Measurements from ENCODE around the gene TMEM120A.

GRCh38 chr7:75955331-75955955 lies 39.0 kb downstream of the TMEM120A start:
- no peak for TF ChIP-seq CTCF (IDR thresholded peaks at IDR 0.05)
- TF ChIP-seq POLR2A (IDR thresholded peaks at IDR 0.05): no peak

All from adrenal gland (tissue), 5 donors.